Sigmoid colon (tissue), 4 donors: ENCODE measurements around the gene HARS1.

Source experiments
- POLR2A ChIP-seq, 2 donors: fragments of 450-650 bp; IDR thresholded peaks; one replicate each; pipeline ENCODE4 v1.6.1; 2016; ENCODE audit warnings: antibody characterized with exemption in 2 of 2, mild to moderate bottlenecking in 2 of 2, moderate library complexity in 2 of 2
- POLR2AphosphoS5 ChIP-seq, 4 donors: sonication (generic); formaldehyde crosslinking; IDR thresholded peaks; one replicate each; pipeline ENCODE4 v1.6.1; 2017; ENCODE audit warnings: antibody characterized with exemption in 4 of 4
- TF ChIP-seq, protein P1 (sequence below), 4 experiments: fragments of 450-650 bp in 3 of 4; fragments of 200-600 bp in 1 of 4; IDR thresholded peaks; one replicate each; pipeline ENCODE4 v1.5.1; 2016 to 2019; ENCODE audit warnings: antibody characterized with exemption in 4 of 4, mild to moderate bottlenecking in 3 of 4, moderate library complexity in 2 of 4

DNA sequence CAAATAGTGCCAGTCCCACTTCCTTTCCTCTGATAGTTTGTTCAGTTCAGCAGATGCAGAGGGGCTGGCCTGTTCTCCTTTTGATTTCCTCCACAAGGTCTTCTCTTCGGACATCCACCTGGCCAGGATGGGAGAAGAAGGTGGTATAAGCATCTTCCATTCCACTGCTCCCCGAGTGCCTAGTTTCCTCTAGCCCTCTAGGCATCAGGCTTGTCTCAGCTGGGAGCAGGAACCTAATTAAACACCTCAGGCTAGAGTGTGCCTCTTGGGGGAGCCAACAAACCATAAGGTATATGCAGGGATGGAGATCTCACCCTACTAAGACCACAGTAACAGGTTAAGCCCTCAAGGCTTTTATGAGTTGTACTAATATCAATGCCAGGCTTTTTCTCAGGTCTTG is 17.0 kb downstream of the HARS1 start:
- TF ChIP-seq, protein P1, sequence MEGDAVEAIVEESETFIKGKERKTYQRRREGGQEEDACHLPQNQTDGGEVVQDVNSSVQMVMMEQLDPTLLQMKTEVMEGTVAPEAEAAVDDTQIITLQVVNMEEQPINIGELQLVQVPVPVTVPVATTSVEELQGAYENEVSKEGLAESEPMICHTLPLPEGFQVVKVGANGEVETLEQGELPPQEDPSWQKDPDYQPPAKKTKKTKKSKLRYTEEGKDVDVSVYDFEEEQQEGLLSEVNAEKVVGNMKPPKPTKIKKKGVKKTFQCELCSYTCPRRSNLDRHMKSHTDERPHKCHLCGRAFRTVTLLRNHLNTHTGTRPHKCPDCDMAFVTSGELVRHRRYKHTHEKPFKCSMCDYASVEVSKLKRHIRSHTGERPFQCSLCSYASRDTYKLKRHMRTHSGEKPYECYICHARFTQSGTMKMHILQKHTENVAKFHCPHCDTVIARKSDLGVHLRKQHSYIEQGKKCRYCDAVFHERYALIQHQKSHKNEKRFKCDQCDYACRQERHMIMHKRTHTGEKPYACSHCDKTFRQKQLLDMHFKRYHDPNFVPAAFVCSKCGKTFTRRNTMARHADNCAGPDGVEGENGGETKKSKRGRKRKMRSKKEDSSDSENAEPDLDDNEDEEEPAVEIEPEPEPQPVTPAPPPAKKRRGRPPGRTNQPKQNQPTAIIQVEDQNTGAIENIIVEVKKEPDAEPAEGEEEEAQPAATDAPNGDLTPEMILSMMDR (IDR thresholded peaks at IDR 0.05), result no peak
- TF ChIP-seq POLR2AphosphoS5 (IDR thresholded peaks at IDR 0.05) (no peak), POLR2A (IDR thresholded peaks at IDR 0.05) (no peak)
